Suppressor macrophage (primary cell): ENCODE results near the gene S100PBP.
A peak's percentile ranks its signal among the peaks of the same experiment; 100 is the strongest.
"Not testable (repeated sequence)": the region's sequence is repeated elsewhere in the genome, so short reads cannot be mapped to it uniquely, and the experiment has no call there.

ENCODE experiments used
- DNase-seq, 4 experiments: peaks; one replicate each; pipeline ENCODE4 v3.0.0-alpha.2; 2020 to 2022

S100PBP gene

DNA sequence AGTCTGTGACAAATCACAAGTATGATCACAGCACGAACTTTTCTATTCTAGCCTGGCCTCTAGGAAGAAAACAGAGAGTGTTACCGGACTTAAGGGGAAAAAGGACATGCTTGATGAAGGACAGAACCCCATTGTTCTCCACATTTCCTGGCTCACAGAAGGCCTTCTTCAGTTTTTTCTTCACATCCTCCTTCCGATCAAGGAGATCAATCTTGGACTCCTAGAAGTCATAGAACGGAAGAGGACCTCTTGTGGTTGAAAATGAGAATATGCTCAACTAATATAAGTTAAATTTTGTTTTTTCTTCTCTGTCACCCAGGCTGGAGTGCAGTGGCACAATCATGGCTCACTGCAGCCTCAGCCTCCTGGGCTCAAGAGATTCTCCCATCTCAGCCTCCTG, 30.6 kb upstream of the S100PBP start:
- DNase-seq, result peak in 2 of 4 experiments; percentile 22 to 24

DNA sequence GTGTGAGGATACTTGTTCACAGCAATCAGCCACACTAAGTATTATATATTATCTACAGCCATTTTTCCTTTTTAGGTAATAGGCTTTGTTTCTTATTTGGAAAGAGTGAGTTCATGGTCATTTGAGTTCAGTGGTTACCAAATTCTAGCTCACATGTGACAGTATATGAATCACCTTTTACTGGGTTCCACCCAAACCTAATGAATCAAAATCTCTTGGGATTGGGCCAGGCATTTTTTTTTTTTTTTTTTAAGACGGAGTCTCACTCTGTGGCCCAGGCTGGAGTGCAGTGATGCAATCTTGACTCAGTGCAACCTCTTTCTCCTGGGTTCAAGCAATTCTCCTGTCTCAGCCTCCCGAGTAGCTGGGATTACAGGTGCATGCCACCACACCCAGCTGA, 28.1 kb upstream of the S100PBP start:
- DNase-seq, result peak; percentile 17 to 72 (median 48)

DNA sequence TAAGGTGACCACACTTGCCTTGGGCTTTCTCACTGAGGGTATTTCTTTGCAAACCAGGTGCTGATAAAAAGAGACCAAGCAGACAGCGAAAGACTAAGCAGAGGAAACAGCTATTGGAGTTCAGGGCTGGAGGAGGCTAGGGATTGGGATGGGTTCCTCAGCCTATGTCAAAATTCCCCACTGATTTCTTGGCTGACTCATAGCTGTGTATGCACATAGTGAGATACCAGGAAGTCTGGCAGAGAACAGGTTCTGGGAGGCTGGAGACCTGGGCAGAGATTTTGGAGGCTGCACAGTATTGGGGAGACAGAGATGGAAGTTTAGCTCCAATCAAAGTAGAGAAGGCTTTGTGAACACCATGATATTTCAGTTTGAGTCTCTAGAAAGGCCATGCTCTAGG, 25.6 kb upstream of the S100PBP start:
- no peak for DNase-seq

DNA sequence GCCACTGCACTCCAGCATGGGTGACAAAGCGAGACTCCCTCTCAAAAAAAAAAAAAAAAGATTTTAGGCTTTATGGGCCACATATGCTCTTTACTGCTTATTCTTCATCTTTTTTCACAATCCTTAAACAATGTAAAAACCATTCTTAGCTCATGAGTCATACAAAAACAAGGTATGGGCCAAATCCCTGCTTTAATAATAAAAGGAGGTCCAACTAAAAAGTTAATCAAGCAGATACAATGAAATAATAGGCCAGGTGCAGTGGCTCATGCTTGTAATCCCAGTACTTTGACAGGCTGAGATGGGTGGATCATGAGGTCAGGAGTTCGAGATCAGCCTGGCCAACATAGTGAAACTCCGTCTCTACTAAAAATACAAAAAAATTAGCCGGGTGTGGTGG, 21.7 kb upstream of the S100PBP start:
- not testable (repeated sequence) for DNase-seq

DNA sequence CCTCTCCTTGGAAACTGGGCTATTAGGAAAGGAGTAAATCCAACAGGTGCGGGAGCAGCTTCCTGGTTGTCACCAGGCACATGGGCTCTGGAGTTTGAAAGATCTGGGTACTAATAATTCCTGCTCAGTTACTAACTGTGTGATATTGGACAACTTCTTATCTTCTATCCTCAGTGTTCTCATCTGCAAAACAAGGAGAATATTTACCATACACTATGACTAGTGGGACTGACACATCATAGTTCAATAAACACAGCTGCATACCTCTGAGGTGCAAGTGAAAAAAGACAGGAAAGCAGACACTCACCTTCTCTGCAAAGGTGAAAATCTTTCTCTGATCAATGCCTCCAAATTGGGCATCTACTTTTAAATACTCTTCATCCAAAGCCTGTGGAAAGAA, 20.0 kb upstream of the S100PBP start:
- DNase-seq, result no peak

DNA sequence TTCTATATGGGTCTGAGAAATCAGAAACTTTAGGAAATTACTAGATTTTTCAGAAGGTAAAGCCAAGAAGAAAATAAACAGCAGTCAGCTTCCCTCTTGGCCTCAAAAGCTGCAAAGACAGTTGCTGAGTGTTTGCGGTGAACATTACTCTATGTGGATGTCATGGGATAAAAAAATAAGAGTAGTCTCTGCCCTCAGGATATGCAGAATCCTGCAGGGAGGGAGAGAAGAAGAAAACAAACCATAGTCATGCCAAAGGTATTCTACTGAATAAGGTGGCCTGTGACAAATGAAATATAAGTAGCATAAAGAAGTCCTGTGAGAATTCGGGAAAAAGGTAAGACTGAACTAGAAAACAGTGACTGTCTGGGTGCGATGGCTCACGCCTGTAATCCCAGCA, 19.3 kb upstream of the S100PBP start:
- no peak for DNase-seq

DNA sequence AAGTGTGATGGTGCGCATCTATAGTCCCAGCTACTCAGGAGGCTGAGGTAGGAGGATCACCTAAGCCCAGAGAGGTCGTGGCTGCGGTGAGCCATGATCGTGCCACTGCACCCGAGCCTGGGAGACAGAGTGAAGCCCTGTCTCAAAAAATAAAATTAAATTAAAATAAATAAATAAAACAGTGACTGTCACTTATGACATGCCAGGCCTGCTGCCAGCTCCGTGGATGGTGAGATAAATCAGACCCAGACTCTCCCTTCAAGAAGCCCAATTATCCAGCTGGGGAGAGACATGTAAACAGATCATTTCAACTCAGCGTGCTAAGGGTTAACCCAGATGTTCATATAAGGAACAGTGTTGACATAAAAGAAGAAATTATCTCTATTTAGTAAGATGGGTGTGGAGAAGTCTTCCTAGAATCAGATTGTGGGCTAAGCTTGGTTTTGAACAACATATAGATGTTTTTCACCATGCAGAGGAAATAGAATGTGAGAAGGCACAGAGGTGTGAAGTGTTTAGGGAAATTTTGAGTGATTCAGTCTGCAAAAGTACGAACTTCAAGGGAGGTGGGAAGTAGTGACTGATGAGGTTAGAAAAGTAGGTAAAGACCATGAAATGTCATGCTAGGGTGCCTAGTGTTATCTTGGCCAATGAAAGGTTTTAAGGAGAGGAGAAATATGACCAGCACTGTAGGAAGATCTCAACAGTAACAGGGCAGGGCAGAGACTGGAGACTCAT, 18.6 kb upstream of the S100PBP start:
- no peak for DNase-seq

DNA sequence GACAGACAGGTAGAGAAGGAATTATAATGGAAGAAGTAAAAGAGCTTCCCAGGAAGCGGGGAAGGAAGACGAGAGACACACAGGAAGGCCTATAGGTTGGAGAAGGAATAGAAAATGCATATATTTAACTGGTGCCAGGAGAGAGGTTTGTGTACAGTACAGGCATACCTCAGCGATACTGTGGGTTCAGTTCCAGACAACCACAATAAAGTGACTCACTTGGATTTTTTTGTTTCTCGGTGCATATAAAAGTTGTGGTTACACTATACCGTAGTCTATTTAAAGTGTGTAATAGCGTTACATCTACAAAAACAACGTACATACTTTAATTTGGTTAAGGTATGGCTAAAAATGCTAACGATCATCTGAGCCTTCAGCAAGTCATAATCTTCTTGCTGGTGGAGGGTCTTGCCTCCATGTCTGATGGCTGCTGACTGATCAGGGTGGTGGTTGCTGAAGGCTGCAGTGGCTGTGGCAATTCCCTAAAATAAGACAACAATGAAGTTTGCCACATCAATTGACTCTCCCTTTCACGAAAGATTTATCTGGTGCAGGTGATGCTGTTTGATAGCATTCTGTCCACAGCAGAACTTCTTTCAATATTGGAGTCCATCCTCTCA, 16.2 kb upstream of the S100PBP start:
- DNase-seq, result no peak

DNA sequence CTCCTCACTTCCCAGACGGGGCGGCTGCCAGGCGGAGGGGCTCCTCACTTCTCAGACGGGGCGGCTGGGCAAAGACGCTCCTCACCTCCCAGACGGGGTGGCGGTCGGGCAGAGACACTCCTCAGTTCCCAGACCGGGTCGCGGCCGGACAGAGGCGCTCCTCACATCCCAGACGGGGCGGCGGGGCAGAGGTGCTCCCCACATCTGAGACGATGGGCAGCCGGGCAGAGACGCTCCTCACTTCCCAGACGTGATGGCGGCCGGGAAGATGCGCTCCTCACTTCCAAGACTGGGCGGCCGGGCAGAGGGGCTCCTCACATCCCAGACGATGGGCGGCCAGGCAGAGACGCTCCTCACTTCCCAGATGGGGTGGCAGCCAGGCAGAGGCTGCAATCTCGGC, 13.0 kb upstream of the S100PBP start:
- not testable (repeated sequence) for DNase-seq

DNA sequence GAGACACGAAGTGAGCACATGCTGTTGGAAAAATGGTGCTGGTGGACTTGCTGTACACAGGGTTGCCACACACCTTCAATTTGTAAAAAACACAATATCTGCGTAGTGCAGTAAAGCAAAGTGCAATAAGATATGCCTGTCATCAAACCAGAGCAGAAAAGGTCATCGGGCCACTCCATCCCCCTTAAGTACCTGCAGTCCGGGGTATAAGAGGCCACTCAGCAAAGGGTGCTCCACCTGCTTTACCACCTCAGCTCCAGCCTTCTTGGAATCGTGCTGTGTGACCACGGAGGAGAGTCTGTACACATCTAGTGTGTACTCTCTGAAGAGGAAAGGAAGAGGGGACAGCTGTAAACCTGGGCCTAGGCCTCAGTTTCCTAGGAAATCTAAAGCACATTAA, 11.2 kb upstream of the S100PBP start:
- DNase-seq, result no peak

DNA sequence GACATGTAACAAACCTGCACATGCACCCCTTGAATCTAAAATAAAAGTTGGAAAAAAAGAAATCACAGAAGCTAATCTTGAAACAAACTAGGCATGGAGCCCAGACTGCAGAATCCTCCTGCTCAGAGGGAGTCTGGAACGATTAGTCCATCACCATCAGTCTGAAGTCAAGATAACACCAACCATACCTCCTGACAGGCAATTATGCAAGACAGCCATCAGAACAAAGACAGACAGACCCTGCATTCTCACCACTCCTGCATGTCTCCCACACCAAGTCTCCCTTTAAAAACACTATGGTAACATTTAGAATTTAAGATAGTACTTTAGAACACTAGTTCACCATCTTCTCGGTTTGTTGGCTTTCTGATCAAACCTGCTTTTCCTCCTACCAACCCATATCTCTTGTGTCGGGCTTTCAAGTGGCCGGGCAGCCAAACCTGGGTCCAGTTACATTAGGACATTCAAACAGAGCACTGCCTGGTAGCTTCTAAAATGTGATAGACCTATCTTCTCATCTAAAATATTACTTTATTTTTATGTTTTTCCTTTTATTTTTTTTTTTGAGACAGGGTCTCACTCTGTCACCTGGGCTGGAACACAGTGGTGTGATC, 10.4 kb upstream of the S100PBP start:
- DNase-seq, result no peak

DNA sequence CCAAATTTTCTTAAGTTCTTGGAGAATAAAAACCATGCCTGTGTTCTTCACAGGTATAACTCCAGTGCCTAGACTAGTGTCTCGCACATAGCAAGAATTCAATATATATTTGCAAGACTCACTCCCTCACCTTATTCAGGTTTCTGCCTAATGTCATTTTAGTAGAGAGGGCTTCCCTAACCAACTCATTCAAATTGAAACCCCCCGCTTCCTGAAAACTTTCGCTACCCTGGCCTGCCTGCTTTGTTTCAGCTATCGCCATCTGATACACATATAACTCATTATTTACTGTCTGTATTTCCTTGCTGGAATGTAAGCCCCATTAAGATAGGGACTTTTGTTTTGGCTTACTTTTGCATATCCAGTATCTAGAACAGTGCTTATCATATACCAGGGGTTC, 8.9 kb upstream of the S100PBP start:
- no peak for DNase-seq

DNA sequence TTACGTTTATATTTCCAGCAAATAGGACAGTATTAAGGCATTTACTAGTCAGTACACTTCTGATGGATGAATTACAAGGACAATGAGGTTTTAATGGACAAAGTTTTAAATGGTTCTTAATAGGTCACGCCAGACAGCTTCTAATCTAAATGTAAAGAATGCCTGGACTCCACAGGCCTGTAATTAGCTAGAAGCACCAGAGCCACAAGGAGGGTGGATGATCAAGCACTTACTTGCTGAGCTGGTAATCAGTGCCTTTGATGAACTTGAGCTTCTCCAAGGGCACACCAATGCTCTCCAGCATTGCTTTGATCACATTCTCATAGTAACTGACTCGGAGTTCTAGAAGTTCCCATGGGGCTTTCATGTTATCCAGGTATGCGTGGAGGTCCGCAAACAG, 7.1 kb upstream of the S100PBP start:
- no peak for DNase-seq

DNA sequence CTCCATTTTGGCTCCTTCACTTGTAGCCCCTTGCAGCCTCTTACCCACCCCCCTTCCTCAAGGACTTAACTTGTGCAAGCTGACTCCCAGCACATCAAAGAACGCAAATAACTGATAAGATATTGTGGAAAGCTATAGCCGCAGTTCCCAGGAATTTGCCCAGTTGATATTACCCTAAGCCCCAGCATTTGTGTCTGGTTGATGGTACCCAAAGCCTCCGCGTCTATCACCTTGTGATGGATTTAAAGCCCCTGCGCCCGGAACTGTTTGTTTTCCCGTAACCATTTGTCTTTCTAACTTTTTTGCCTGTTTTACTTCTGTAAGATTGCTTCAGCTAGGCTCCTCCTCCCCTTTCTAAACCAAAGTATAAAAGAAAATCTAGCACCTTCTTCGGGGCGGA, 6.2 kb upstream of the S100PBP start:
- no peak for DNase-seq

DNA sequence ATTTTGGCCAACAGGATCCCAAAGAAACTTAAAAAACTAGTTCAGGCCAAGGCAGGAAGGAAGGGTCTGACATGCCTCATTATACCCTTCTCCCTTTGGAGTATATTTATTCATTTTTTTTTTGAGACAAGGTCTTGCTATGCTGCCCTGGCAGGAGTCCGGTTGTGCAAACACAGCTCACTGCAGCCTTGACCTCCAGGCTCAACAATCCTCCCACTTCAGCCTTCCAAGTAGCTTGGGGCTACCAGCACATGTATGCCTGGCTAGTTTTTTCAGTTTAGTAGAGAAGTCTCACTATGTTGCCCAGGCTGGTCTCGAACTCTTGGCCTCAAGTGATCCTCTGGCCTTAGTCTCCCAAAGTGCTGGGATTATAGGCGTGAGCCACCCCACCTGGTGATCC, 5.5 kb upstream of the S100PBP start:
- DNase-seq, result no peak

DNA sequence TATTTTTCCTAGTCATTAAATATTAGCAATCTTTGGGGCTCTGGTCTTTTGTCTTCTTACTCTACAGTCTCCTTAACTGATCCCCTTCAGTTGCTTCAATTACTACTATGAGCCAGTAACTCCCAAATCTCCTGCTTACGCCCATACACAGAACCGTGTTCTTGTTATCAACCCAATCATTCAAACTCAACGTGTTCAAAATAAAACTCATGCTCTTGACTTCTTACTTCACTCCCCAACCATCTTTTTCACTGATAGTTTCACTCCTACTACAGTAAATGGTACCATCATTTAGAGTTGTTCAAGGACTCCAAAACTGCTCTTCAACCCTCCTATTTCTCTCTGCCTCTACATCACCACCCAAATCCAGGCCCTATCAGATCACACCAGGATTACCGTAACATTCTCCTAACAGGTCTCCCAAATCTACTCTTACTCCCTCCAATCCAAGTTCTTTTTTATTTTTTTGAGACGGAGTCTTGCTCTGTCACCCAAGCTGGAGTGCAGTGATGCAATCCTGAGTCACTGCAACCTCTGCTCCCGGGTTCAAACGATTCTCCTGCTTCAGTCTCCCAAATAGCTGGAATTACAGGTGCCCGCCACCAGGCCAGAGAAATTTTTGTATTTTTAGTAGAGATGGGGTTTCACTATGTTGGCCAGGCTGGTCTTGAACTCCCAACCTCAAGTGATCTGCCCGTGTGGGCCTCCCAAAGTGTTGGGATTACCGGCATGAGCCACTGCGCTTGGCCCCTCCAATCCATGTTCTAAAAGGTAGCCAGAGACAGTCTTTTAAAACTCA, 3.3 kb upstream of the S100PBP start:
- DNase-seq, result peak; percentile 6 to 32 (median 21)

DNA sequence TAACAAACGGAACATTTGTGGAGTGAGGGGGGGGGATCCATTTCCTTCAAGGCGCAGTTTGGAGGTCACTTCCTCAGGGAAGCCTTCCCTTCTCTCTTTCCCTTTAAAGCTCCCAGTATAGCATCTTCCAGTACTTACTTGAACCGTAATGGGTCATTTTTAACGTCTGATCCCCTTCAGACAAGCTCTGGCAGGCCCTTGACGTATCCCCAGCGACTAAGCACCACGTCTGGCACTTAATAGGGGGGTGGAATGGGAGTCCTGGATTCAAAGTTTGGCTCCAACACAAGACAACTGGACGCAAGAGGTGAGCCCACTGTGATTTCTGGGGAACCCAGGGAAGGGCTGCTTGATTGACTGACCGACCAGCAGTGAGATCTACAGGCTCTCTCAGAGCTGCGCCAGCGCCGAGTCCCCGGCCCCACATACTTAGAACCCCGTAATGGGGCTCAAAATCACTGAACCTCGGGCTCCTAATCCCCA, 736 bp upstream of the S100PBP start:
- peak; percentile 38 to 59 (median 56) for DNase-seq

DNA sequence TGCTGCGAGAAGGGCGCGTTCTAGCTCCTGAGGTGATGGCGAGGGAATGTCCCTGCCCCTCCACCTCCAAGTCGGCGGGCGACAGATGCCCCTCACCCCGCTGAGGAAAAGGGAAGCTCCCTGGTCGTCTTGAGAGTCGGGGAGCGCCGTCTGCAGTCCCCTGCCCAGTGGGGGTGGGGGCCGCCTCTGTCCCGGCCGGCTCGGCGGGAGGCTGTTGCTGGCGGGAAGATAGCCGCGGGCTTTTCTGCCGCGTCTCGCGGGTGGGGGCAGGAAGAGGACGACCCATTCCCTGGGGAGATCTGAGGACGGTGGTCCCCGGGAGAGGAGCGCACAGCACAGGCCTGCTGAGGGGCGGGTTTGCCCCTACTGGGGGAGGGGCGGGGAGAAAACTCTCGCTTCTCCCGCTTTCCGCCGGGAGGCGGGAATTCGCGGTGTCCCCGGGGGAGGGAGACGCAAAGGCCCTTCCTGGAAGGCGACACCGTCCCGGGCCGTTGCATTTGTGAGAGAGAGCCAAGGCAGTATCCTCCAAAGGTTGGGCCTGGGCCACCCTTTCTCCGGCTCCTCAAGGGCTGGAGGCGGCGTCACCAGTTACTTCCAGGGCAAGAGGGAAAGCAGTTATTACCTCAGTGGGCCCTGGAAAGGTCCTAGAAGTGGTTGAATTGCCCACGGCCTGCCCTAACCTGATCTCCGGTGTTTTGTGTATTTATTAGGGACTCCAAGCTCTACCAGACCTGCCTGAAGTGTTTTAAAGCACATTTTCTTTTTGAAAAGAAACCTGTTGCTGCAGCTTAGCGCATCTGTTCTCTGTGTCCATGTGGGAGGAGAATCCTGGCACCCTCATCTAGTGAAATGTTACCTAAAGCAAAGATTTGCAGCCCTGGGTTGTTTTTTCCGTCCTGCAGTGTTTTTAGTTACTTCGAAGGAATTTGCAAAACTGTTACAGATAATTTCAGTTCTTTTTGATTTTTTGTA, 648 bp downstream of the S100PBP start:
- peak; percentile 46 to 72 (median 56) for DNase-seq

DNA sequence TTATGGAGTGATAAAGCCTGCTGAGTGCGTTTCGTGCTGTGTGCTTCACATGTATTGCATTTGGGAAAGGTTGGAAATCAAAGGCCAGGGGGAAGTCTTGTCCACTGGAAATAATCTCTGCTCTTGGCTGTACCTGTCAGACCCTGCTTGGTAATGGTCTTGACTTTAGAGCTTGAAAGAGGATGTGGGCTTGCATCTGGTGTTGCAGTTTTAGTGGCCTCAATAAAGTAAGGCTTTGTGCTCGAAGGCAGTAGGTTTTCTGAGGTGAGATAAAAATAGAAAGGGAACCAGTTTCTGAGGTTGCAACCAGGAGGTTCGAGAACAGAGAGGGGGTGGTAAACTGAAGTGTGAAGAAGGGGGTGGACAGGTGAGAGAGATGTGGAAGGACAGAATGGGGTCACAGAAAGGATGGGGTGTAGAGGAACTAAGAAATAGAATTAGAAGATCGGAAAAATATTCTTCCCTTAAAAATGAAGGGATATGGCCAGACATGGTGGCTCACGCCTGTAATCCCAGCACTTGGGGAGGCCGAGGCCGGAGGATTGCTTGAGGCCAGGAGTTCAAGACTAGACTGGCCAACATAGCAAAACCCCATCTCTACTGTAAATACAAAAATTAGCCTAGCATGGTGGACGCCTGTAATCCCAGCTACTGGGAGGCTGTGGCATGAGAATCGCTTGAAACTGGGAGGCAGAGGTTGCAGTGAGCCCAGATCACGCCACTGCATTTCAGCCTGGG, 1.5 kb downstream of the S100PBP start:
- peak in 1 of 4 experiments; percentile 6 for DNase-seq

DNA sequence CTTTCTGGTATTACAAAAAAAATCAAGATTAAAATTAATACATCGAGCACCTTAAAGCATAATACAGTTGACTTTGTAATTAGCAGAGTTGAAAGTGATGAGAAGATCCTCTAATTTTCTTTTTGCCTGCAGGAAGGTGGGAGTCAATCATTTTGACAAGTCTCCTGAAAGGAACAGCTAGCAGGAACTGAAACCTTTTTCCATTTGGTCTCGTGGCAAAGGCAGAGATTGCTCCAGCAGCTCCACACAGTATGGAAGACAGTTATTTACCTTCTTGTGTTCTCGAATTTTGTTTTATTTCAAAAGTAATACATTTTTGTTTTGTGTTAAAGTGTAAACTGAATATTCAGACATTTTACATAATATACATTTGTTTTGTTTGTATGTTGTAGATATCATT, 7.7 kb downstream of the S100PBP start:
- DNase-seq, result peak; percentile 9 to 53 (median 43)

DNA sequence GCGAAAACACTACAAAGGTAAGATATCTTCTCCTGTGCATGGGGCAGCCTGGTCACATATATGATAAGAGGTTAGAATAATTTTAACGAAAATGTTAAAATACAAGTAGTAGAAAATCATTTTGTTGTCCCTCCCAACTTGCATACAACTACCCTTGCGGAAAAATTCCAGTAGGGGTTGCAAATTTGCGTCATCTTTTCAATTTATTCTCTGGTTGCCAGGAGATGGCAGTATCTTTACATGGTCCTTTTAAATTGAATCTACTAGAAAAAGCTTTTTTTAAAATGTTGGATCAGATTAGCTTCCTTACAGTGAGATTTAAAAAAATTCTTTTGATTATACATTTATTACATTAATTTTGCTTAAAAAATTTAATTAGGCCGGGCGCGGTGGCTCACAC, 10.9 kb downstream of the S100PBP start:
- peak; percentile 5 to 41 (median 21) for DNase-seq
